GM21381 (cell line): ENCODE measurements around the gene PBX4.

Source experiments
- ATAC-seq: cut with Tn5 transposase; IDR thresholded peaks from one replicate; pipeline ENCODE4 v1.9.1; 2021; ENCODE audit warnings: mild to moderate bottlenecking, moderate library complexity; ENCODE audit not compliant: unreplicated experiment

Gene PBX4

DNA sequence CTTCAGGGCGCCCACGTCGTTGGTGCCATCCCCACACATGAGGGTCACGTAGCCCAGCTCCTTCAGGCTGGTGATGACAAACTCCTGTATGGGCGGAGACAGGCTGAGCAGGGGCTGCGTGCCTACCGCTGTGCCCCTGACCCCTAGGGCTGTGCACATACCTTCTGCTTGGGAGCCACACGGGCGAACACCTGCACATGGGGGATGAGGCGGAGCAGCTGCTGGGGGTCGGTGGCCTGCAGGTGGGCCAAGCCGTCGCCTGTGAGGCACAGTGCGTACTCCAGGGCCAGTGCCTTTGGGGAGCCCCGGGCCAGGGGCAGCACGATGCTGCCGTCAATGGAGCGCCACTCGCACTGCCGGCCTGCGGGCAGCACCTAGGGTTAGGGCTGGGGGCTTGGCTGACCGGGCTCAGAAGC, 31.1 kb upstream of the PBX4 start:
- no peak for ATAC-seq

DNA sequence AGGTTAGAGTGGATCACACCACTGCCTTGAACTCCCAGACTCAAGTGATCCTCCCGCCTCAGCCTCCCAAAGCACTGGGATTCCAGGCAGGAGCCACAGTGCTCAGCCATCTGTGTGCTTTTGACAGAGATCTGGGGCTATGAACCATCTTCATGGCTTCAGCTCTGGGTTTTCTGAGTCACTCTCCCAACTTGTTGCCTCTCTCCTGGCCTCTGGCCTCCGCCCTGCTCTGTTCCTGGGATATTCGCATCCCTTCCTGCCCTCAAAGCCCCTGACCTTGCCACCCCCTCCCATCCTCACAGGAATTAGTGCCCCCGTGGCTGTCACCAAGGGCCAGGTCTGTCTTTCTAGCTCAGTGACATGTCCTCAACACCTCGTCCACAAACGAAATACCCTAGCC, 30.7 kb upstream of the PBX4 start:
- ATAC-seq: no peak

DNA sequence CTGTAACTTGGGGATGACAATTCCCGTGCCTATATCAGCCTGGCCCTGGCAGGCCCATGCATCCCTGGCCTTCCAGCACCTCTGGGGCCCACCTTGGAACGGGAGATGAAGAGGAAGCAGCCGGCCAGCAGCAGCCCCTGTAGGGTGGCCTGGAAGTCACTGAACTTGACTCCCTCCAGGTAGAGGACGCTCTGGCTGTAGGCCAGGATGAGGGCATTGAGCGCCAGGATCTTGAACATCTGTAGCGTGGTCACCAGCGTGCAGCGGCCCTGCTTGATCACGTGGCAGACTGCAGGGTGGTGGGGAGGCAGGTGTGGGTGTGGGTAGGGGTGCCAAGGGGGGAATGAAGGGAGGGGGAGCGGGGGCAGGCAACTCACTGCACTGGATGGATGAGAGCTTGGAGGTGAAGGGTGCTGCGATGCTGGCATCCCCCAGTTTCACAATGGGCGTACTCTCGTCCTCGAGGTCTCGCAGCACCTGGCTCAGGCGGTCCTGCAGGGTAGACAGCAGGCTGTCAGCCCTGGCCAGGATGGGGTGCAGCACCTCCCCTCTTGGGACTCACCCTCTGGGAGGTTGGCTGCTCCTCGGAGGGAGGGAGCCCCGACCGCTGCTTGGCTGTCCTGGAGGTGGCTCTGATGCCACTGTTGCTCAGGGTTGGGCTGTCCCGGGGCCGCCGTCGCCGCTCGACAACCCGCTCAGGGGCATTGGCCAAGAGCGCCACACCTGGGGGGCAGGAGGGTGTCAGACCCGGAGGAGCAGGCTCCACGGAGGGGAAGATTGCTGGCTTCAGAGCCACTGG, 28.7 kb upstream of the PBX4 start:
- no peak for ATAC-seq

DNA sequence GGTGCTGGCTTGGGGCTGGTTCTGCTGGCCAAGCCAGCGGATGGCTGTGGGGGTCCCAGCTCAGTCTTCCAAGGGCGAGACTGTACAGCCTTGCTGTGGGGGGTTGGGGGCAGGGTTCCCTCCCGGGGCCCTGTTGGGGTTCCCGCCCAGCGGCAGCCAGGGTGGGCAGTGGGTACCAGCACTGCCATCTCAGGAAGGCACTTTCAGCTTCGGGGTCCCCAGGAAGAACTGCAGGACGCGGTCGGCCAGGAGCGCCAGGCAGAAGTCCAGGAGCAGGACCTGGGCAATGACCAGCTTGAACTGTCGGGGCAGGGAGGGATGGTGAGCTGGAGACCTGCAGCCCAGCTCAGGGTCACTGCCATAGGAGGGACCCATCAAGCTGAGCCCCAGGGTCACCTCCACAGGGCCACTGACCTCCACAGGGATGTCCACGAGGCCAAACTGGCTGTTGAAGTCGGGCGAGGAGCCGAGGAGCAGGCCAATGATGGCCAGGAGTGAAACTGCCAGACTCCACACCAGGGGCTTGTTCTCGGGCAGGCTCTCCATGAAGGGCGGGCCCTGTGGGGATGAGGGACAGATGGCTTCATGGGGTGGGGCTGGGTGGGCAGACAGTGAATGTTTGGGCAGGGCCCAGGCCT, 26.9 kb upstream of the PBX4 start:
- no peak for ATAC-seq

DNA sequence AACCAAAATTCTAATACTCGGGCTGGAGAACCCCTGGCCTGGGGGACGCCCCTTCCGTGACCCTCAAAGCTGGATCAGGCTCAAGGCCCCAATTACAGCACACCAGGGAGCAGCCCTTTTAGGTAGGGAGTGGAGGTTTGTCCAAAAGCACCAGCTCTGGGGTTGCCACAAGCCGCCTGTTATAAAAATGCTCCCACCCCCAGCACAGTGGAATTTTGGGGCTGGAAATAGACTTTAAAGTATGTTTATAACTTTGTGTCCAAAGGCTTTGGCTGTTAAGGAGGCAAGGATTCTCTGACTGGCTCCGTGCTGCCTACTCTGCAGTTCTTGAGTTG, 25.5 kb upstream of the PBX4 start:
- ATAC-seq: no peak

DNA sequence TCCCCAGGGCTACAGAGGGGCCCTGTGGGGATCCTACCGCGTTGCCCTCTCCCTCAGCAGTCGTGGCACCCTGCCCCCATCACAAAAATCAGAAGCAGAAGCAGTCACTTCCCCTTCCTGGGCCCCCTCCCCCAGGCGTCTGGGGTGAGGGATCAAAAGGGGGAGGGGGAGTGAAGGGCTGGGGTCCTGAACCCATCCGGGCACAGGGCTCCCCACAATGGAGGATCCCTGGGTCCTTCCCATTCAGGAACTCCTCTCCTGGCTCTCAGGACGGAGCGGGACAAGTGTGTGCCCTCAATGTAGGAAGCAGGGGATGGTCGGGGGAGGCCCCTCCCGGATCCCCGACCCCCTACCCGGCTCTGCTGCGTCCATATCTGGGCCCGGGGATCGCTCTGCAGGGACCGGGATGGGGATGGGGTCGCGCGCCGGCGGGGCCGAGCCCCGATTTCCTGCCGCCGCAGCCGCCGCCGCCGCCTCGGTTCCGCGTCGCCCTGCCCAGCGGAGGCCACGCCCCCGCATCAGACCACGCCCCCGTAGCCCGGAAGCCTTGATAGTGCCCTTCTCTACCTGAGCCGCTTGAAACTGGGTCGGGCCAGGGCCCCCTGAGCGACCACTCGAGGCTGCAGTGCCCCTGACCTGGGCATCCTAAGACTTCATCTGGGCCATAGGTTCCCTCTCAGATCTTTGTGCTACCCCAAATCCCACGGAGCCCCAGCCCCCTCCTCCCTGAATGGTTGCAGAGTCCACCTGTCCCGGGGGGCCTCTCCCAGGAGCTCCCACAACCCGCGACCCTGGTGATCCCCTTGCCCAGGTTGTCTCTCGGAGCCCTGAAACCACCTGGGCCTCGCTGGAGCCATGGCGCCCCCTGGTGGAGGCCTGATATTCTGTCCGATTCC, 24.9 kb upstream of the PBX4 start, which contains the start of gene GMIP:
TSS of gene GMIP (minus strand) at position 500 of the 896 bp plus-strand sequence. CDS start at position 372, 128 bp downstream.
- ATAC-seq: peak; percentile 66

DNA sequence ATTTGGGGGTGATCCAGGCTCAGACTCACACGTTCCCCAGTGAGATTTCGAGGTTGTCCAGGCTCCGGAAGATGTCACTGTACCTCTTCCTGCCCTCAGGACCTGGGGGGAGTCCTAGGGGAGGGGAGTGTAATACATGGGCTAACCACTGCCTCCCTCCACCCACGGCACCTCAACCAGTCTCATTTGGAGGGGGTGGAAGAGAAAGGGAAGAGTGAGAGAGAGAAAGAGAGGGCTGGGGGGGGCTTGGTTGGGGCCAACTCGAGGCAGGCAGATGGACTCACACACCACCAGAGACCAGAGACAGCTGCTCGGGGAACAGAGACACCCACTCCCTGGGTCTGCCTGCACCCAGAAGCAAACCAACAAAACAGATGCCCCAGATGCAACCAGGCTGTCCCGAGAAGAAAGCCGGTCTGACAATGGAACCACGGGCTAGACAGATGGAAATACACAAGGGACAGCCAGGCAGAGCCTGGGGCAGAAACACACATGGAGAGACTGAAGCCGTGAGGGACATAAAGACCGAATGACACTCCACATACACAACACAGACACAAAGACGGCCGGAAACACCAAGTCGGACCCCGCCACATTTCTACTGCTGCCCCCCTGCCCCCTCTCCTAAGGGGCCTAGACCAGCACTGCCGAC, 24.1 kb upstream of the PBX4 start:
- ATAC-seq: peak; percentile 17

DNA sequence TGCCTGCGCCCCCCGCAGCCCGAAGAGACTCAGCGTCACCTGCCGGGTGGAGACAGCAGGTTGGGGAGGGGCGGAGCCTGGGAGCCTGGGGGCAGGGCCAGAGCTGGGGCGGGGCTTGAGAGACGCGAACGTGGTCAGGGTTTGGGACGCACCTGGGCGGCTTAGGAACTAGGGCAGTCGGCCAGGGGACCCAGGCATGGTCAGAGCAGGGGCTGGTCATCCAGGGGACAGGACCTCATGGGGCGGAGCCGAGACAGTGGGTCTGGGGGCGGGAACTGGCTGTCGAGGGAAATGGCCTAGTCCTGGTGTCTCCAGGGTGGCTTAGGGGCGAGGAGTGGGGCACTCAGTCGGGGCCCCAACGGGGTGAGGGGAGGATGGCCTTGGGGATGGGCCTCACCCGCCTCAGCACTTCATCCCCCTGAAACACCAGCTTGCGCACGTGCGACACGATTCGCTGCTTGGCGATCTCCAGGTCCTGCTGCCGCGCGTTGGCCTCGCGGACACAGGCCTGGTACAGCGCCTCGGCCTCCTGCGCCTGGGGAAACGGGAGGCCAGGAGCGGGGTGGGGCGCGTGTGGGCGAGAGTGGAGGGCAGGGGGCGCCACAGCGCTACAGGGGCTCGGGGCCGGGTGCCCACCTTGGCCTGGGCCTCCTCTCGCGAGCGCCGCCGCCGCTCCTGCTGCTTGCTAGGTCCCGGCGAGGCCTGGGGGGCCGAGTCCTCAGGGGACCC, 19.2 kb upstream of the PBX4 start:
- no peak for ATAC-seq

DNA sequence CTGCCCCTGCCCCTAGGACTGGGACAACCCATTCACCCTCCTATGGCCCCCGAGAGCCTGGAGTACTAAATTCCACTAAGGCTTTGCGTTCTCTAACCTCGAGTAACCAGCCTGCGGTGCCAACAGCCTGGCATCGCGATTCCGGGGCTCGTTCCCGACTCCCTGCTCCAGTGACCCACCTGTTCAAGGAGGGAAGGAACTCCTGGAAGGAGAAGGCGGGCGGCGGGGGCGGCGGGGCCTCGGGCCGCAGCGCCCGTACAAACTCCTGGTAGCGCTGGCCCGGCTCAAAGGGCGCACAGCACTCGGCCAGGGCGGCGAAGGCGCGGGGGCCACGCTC, 18.7 kb upstream of the PBX4 start:
- no peak for ATAC-seq

DNA sequence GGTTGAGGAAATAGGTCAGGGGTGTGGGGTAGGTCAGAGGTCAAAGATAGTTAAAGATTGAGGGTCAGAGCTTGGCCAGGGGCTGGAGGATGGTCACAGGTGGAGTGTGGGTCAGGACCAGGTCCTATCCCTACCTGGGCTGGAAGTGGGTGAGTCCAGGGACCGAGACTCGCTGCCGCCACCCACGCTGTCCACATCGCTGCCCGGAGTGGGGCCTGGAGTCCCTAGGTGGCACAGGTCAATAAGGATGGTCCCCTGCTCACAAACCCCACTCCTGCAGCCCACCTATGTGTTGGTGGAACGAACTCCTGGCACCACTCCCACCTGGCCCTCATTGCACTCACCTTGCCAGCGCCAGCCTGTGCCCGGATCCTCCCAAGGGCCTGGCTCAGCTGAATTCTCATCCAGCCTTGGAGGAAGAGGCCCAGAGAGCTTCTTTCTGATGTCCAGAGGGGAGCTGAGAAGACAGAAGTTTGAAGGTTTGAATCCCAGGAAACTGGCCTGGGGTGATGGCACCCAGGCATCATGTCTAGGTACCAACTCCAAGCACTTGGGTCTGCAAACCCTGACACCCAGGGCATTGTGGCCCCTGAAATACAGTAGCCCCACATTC, 18.2 kb upstream of the PBX4 start:
- no peak for ATAC-seq

DNA sequence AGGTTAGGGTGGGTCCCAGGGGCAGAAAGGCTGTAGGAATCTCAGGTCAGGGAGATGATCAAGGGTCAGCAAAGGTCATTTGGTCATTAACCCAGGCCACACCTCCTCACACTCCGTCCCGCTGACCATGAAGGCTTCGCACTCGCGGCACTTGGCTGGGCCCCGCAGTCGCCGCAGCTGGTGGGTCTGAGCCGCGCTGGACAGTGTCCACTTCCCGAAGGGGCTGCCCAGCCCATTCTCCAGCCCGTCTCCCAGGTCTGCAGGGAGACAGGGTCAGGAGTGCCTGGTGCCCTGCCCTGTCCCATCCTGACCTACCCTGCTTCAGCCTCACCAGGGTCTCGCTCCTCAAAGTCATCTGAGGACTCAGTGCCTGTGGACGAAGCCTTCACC, 16.8 kb upstream of the PBX4 start:
- ATAC-seq: no peak

DNA sequence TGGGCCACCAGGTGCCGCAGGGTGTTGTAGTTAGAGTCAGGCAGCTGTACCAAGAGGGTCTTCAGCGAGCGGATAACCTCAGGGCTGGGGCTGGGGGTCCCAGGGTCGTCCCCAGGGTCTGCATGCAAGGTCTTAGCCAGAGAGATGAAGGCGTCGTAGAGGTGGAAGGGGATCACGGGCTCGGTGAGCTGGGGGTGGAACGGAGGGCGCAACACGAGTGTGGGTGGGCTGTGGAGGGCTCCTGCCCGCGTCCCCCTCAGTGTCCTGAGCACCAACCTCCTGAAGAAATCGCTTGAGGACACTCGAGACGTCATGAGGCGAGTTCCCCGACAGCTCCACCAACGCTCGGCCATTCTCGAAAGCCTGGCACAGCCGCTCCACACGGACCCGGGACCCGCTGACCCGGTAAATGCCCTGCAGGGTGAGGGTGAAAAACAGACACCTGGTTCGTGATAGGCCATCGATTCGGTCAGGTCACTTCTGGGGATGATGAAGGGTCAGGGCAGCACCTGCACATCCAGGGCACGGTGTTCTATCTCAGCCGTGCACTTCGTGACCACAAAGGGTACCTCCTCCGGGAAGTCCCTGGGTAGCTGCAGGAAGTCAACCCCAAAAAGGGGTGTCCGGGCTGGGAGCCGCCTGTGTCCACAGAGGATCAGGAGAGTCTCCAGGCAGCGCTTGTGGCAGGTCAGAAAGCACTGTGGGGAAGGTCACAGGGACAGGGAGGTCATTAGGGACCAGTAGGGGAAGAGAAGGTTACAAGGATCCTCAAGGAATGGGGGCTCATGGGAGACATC, 16.2 kb upstream of the PBX4 start:
- no peak for ATAC-seq

DNA sequence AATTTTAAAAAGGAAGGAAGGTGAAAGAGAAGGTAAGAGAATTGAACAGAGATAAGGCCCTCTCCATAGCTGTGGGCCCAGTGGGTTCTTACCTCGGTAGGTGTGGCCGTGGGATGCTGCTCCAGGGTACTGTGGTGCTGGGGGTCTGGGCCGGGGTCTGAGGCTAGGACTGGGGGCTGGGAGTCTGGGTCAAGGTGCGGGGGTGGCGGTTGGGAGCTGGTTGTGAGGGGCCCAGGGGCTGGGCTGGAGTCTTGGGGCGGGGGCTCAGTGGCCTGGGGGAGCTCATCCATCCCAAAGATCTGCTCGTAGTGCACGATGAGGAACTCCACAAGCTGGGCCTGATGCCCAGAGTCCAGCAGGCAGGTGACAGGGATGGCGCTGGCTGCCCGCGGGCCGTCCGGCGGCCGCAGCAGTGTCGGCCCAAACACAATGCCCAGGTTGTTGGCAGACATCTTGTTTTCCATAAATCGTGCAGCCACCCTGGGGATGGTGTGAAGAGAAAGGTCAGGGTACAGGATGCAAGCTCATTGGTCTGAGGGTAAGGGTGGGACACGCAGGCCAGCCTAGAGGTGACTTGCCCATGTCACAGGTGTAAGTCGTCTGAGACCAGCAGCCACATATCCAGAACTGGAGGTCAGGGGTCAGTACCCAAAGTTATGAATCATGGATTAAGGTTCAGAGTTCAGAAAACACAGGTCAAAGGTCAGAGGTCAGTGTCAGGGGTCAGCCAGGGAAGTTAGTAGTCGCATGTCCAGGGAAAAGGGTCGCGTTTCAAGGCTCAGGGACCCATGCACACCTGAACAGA, 15.4 kb upstream of the PBX4 start:
- ATAC-seq: no peak

DNA sequence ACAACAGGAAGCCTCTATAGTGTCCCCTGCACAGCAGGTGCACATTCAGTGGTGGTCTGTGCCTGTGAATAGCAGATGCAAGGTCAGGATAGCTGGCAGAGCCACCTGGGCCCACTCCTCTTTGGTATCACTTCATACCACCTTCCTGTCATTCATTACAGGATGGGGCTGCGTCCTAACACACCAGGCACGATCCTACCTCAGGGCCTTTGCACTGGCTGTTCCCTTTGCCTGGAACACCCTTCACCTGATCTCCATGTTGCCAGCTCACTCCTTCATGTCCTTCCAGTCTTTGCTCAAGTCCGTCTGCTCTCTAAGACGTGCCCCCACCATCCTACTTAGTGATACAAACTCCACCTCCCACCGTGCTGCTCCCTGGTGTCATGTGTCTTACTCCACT, 14.2 kb upstream of the PBX4 start:
- ATAC-seq: no peak

DNA sequence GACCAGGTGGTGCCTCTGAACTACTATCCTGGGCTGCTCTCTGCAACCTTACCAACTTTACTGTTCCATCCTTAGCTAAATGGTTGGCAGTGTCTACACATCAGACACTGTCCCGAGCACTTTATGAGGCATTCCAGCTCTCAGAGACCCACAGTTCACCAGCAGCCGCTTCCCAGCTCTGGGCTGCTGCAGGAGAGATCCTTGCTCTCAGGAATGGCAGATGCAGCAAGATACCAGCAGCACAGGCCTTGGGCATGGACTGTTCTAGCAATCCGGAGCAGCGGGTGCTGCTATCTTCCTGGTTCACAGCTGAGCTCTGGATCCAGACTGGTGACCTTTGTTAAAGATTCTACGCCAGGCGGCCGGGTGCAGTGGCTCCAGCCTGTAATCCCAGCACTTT, 12.9 kb upstream of the PBX4 start:
- no peak for ATAC-seq

DNA sequence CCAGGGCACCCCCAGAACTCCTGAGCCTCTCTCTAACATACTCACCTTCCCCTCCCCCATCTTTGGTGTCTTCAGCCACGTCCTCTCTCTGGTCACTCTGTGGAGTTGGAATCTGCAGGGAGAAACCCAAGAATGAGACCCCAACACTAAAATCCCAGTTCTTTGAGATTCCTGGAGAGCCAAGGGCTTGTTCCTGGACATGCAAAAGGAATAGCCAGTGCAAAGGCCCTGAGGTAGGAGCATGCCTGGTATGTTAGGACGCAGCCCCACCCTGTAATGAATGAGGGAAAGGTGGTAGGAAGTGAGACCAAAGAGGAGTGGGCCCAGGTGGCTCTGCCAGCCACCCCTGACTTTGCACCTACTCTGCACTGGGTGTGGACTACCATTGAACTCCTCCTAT, 11.9 kb upstream of the PBX4 start:
- ATAC-seq: no peak

DNA sequence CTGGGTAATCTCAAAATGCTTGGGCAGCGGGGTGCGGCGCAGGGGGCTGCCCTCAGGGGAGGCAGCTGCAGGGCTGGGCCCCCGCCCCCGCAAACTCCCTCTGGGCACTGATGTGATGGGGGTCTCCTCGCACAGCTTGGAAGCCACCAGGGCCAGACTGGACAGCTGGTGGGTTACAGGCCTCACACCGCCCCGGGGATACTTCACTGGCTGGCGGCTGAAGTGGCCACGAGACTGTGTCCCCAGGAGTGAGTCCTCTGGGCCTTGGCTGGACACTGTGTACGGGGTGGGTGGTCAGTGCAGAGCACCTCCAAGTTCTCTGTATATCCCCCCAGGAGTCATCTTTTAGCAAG, 11.6 kb upstream of the PBX4 start:
- no peak for ATAC-seq

DNA sequence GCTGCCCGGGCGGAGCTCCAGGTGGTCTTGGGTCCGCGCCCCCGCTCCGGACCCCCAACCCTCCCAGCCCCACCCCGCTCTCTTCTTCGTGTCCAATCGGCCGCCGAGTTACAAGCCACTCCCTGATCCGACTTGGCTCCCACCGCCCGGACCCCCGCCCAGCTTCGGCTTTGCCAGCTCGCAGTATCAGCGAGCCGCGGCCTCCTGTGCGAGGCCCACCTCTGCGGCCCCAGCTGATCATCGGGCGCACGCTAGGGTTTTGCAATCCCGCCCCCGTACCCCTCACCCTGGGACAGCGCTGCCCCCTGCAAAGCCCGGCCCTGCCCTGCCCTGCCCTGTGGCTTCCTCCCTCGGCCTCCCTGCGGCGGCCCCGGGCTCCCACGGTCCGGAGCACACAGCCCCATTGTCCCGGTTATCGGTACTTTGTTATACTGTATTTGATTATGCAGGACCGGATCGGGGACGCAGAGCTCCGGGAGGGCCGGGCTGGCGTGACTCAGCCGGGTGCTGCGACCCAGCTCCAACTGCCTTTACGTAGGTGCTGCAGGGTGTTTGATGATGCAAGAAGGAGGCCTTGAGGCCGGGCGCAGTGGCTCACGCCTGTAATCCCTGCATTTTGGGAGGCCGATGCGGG, 10.1 kb upstream of the PBX4 start:
- ATAC-seq: no peak
